ENCODE results near the gene EFNA4.
A peak's percentile ranks its signal among the peaks of the same experiment; 100 is the strongest.

DNA sequence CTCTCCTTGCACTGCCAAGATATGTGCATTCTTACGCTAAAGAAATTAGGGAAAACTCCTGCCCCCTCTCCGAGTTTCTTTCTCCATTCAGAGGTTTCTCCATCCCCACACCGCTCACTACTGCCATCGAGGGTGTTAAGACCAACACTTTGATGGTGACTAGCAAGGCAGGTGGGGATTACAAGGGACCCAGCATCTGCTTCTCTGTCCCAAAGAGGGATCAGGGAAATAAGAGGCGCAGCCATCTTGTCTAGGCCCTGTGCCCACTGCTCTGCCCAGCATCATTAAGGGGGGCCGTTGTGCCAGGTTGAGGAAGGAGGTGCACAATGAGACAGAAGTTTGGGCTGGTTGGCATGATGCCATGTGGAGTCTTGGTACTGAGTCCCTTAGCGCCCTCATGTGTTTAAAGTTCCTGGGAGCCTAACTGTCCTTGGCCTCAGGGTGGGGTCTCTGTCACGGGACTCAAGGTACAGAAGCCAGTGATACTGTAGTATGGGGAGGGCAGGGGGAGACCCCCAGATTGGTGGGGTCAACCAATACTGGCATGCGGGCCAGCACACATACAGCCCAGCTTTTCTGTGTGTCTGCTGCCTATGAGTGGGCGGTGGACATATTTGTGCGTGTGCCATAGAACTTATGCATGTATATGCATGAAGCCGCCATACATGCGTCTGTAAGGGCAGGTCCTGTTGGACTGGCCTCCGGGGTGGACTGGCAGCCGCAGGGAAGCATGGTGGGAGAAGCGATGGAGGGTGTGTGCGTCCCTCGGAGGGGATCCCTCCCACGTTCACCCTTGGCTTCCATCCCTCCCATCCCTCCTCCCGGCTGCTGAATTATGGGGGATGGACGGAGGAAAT, 20.6 kb downstream of the EFNA4 start:
- TF ChIP-seq, protein P1, sequence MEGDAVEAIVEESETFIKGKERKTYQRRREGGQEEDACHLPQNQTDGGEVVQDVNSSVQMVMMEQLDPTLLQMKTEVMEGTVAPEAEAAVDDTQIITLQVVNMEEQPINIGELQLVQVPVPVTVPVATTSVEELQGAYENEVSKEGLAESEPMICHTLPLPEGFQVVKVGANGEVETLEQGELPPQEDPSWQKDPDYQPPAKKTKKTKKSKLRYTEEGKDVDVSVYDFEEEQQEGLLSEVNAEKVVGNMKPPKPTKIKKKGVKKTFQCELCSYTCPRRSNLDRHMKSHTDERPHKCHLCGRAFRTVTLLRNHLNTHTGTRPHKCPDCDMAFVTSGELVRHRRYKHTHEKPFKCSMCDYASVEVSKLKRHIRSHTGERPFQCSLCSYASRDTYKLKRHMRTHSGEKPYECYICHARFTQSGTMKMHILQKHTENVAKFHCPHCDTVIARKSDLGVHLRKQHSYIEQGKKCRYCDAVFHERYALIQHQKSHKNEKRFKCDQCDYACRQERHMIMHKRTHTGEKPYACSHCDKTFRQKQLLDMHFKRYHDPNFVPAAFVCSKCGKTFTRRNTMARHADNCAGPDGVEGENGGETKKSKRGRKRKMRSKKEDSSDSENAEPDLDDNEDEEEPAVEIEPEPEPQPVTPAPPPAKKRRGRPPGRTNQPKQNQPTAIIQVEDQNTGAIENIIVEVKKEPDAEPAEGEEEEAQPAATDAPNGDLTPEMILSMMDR (IDR thresholded peaks at IDR 0.05 in 2 of 3, conservative IDR thresholded peaks at IDR 0.05 in 1 of 3; ENCODE audit: borderline replicate concordance in 1 of 3, insufficient read depth in 1 of 3, low read depth in 2 of 3, low read length in 2 of 3) = peak in 2 of 3 experiments; percentile 41 to 44; a peak in 4 of 6 replicates
- TF ChIP-seq EZH2 (IDR thresholded peaks at IDR 0.05) (no peak), RAD21 (IDR thresholded peaks at IDR 0.05; ENCODE audit: low read depth) (no peak), ZNF274 (IDR thresholded peaks at IDR 0.05; ENCODE audit: low read depth, low read length) (no peak), ATF3 (IDR thresholded peaks at IDR 0.05) (no peak), ELF1 (IDR thresholded peaks at IDR 0.05; ENCODE audit: borderline replicate concordance, low read depth) (no peak), POLR2A (IDR thresholded peaks at IDR 0.05; ENCODE audit: borderline replicate concordance, extremely low read depth, insufficient read depth, insufficient read length) (no peak), FOSL1 (IDR thresholded peaks at IDR 0.05; ENCODE audit: low read depth) (no peak)
- TF ChIP-seq, protein P2, sequence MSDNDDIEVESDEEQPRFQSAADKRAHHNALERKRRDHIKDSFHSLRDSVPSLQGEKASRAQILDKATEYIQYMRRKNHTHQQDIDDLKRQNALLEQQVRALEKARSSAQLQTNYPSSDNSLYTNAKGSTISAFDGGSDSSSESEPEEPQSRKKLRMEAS (IDR thresholded peaks at IDR 0.05) = no peak
- TF ChIP-seq, protein P3, sequence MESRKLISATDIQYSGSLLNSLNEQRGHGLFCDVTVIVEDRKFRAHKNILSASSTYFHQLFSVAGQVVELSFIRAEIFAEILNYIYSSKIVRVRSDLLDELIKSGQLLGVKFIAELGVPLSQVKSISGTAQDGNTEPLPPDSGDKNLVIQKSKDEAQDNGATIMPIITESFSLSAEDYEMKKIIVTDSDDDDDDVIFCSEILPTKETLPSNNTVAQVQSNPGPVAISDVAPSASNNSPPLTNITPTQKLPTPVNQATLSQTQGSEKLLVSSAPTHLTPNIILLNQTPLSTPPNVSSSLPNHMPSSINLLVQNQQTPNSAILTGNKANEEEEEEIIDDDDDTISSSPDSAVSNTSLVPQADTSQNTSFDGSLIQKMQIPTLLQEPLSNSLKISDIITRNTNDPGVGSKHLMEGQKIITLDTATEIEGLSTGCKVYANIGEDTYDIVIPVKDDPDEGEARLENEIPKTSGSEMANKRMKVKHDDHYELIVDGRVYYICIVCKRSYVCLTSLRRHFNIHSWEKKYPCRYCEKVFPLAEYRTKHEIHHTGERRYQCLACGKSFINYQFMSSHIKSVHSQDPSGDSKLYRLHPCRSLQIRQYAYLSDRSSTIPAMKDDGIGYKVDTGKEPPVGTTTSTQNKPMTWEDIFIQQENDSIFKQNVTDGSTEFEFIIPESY (IDR thresholded peaks at IDR 0.05; ENCODE audit: extremely low read depth, insufficient replicate concordance, low read length) = no peak
